Fibroblast of gingiva (primary cell): Measurements from ENCODE around the gene MACO1.
"Not testable (repeated sequence)": the region's sequence is repeated elsewhere in the genome, so short reads cannot be mapped to it uniquely, and the experiment has no call there.

Source experiments
- DNase-seq: peaks from one replicate; pipeline ENCODE4 v3.0.0-alpha.2; 2011; ENCODE audit warnings: low read depth

Gene MACO1

GRCh38 chr1:25456502-25456901 lies 25.8 kb downstream of the MACO1 start:
- DNase-seq, result no peak

- no peak for DNase-seq
Observed at GRCh38 chr1:25458541-25459298, 28.0 kb downstream of the MACO1 start.

- no peak for DNase-seq
Observed at GRCh38 chr1:25460020-25460419, 29.3 kb downstream of the MACO1 start.

DNA sequence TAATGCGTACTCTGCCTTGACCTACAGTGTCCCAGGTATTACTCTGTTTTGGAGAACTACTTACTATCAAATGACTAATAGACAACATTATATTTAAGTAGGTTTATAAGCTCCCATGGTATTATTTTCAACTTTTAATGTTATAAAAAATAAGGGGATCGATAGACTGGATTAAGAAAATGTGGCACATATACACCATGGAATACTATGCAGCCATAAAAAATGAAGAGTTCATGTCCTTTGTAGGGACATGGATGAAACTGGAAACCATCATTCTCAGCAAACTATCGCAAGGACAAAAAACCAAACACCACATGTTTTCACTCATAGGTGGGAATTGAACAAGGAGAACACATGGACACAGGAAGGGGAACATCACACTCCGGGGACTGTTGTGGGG lies 30.1 kb downstream of the MACO1 start:
- not testable (repeated sequence) for DNase-seq

DNA sequence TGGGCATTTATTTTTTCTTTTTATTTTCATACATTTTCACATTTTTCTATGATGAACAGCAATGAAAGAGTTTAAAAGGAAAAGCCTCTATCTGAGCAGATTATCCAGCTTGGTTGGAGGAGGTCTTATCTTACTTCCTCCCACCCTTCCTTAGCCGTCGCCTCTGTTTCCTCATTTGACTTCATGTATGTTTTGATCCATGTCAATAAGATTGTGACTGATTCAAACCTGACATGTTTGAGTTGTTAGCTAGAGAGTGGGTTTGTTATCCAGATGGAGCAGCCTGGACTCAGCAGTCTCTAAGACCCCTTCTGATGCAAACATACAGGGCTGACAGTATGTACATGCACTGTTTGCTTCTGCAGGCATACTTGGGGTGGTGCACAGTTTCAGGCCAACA lies 31.2 kb downstream of the MACO1 start:
- no peak for DNase-seq

DNA sequence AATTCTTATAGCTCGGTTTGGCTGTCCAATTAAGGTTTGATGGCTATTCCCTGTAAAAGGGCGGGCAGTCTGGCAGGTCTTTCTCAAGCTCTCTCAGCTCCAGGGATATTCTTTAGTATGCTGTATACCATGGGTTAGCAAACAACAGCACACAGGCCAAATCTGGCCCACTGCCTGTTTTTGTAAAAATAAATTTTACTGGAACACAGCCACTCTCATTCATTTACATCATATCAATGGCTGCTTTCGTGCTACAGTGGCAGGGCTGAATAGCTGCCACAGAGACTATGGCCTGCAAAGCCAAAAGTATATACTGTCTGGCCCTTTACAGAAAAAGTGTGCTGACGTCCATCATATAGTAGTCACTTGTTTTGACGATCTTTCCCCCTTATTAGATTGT lies 32.0 kb downstream of the MACO1 start:
- no peak for DNase-seq

GRCh38 chr1:25467193-25467592 lies 36.5 kb downstream of the MACO1 start:
- no peak for DNase-seq

GRCh38 chr1:25467616-25468015 lies 36.9 kb downstream of the MACO1 start:
- DNase-seq, result no peak

- no peak for DNase-seq
Observed at GRCh38 chr1:25468033-25468432, 37.3 kb downstream of the MACO1 start.

DNA sequence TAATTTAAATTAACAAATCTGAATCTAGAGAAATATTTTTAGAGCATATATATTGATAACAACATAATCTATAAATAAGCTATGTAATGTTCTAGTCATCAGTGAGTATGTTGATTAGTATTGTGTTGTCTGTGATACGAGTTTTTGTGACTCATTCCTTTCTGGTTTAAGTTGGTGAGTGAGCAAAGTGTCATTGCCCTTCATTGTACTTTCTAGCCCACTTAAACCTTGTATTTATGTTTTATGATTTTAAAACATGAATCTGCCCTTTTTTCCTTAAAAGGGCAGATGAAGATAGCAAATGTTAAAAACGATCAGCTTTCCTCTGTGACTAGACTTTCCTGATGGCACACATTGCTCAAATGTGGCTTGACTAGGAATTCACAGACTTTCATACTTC lies 38.5 kb downstream of the MACO1 start:
- no peak for DNase-seq

DNA sequence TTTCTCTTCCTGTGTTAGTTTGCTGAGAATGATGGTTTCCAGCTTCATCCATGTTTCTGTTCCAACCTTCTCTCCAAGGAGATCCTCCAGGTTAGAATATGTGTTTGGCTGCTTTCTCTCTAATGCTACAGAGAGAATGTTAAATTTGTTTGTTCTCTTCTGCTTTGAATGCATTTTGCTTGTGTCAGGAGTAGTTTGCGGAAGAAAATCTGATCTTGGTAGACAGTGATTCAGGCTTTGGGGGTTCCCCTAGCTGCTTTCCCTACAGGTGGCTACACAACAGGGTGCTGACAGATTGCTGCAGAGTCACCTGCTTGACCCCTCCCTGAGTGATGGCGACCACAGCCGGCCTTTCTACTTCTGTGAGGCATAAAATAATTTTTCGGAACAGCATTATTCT lies 41.8 kb downstream of the MACO1 start:
- no peak for DNase-seq

- no peak for DNase-seq
Observed at GRCh38 chr1:25473653-25474225, 43.0 kb downstream of the MACO1 start.

DNA sequence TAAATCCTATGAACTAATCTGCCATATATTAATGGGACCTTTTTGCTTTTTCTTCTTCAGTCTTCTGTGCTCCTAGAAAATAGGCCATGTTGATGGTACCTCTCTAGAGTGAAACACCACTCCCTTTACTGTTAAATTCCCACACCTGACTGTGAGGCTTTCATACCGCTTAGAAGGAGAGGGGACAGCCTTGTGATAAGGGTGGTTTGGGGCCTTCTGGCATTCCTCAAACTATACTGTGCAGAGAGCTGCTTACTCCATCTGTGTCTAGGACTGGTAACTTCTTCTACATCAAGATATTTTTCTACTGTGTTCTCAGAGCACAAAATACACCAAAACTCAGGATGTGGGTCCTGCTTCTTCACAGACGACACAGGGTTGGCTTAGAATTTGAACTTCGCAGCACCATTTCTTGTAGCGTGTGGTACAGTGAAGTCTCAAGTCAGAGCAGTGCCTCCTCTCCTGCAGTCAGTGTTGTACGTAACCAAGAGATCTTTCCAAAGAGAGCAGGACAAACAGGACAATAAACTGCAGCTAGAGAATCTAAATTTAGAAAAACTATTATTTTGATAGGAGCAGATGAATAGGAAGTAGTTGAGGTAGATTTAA lies 43.8 kb downstream of the MACO1 start:
- DNase-seq, result no peak

GRCh38 chr1:25476186-25477097 lies 45.7 kb downstream of the MACO1 start:
- DNase-seq, result no peak

GRCh38 chr1:25477448-25478034 lies 46.8 kb downstream of the MACO1 start:
- no peak for DNase-seq

DNA sequence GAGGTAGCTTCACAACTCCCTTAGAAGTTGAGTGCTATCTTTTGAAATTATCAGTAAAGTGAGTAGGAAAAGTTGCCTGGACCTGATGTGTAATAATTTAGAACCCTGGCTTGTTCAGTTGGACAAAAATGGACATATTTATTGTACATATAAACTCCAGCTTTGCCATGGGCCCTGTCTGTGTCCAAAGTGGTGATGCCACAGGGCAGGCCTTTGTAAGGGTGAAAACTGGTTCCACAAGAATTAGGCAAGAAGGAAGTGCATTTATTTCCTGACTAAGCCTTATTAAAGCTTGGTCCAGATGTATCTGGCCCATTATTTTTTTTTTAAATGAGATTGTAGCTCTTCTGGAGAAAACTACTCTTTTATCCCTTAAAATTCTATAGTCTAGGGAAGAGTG lies 47.9 kb downstream of the MACO1 start:
- no peak for DNase-seq

GRCh38 chr1:25481625-25482024 lies 50.9 kb downstream of the MACO1 start:
- no peak for DNase-seq

- DNase-seq, result no peak
Observed at GRCh38 chr1:25482211-25482610, 51.5 kb downstream of the MACO1 start.

DNA sequence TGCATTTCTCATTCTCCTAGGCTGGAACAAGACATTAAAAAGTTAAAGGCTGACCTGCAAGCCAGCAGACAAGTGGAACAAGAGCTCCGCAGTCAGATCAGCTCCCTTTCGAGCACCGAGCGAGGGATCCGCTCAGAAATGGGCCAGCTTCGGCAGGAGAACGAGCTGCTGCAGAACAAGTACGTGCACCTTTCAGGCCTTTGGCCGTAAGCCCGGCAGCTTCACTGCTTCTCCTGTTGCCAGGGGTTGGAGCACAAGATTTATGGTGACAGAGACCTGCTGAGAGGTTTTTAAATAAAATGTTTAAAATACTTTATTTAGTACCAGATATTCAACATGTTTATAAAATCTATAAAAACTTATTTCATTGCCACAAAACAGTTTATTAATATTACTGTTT lies 53.4 kb downstream of the MACO1 start:
- no peak for DNase-seq

GRCh38 chr1:25484533-25484932 lies 53.8 kb downstream of the MACO1 start:
- DNase-seq, result no peak

DNA sequence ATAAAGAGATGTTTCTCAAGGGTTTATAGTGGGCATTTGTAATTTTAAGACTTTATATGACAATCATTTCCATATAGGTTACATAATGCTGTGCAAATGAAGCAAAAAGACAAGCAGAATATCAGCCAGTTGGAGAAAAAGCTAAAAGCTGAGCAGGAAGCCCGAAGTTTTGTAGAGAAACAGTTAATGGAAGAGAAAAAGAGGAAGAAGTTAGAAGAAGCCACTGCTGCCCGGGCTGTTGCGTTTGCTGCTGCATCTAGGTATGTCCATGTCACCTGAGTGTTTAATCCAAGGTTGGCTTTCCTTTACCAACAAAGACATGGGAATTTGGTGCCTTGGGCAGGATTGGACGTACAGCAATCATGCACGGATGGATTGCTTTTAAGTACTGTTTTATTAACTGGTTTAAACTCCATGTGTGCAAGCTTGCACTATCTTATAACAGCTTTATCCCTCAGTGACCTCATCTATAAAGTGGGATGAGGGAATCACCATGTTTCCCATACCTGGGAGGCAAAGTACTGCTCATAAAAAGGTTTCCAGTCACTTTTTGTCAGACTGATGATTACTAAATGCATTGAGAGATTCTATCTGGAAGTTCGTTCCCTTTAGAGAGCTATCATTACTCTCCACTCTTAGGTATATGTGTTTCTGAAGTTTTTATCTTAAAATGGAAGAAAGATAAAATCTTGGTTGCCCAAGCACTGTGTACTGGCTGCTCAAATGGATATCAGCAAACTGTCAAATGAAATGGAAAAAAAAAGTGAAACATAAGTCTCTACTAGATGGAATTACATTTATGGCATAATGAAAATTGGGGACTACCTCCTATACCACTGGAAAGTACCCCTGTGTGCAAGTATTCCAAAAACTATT lies 55.1 kb downstream of the MACO1 start:
- no peak for DNase-seq
